ENCODE results near the gene SPRY1. TPM values are rescaled to one million over a fixed set of nuclear protein-coding genes. Genes with fewer than 3 reads are reported as not detected.

The SPRY1 gene
- total RNA-seq, 1 experiment from 2014 or later: 76.3 TPM

DNA sequence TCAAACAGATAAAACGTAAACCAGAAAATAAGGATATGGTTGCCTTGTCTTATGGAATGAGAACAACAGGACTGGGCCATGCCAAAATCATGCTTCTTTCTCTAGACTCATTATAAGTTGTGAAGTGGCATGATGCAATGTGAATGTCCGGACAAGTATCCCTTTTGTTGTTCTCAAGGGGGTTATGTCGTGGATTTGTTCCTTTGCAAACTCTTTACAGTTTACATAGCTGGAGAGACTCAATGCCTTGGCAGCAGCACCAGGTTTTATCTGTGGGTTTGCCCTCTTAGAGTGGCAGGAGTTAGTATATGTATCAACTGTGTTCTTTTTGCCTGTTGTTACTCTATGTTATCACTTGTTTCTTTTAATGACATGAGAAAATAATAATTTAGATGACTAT, 41.4 kb downstream of the SPRY1 start:
- no CpG with 5 or more reads among the region's 3 CpGs for WGBS (ENCODE audit: extremely low coverage, insufficient read length, low lambda C conversion rate)

More for the DNA sequence above, 41.4 kb downstream of the SPRY1 start:
- H2AFZ ChIP-seq (ENCODE audit: low read length): no peak overlapping the region
- H4K8ac ChIP-seq (replicated peaks; ENCODE audit: insufficient read length, low read depth, low read length): no peak overlapping the region
- no peak overlapping the region for H3K18ac ChIP-seq (ENCODE audit: insufficient read length, low read depth, low read length)
- no peak overlapping the region for H4K5ac ChIP-seq (ENCODE audit: insufficient read length, low read depth, low read length)
- H2BK20ac ChIP-seq (ENCODE audit: low read depth, low read length, poor library complexity, severe bottlenecking): no peak overlapping the region
- H3K9ac ChIP-seq (ENCODE audit: extremely low read depth, insufficient read length, low read length): no peak overlapping the region
- H3K4me3 Mint-ChIP-seq: no peak overlapping the region
- no peak overlapping the region for H2AK5ac ChIP-seq (ENCODE audit: insufficient read length, low read length)
- H2BK120ac ChIP-seq (ENCODE audit: low read depth, low read length, poor library complexity, severe bottlenecking): no peak overlapping the region
- no peak overlapping the region for H2BK12ac ChIP-seq (ENCODE audit: insufficient read length, low read depth, low read length)
- H3K27ac ChIP-seq (ENCODE audit: insufficient read length, low read depth, low read length): no peak overlapping the region
- H3K14ac ChIP-seq (ENCODE audit: insufficient read depth, low read length): no peak overlapping the region
- no peak for TF ChIP-seq CTCF (conservative IDR thresholded peaks at IDR 0.05)
- H2BK5ac ChIP-seq (ENCODE audit: insufficient read length, low read length): no peak overlapping the region
- no peak overlapping the region for H3K27ac Mint-ChIP-seq
- no peaks in the 10 kb centered on the region for H3K79me1 ChIP-seq (ENCODE audit: insufficient read depth, low read depth, low read length, poor library complexity, severe bottlenecking)
- H3K4me2 ChIP-seq (ENCODE audit: insufficient read depth, insufficient read length, low read length): no peak overlapping the region
- no peaks in the 10 kb centered on the region for H4K20me1 ChIP-seq (ENCODE audit: control insufficient read depth, insufficient read depth, insufficient read length)
- peaks cover 14 to 24% (median 21%) of the 10 kb centered on the region in 3 experiments for H3K36me3 Mint-ChIP-seq (ENCODE audit: insufficient read depth in 1 of 3, low read depth in 3 of 3)
- H3K79me2 ChIP-seq (ENCODE audit: insufficient read depth, low read length): no peaks in the 10 kb centered on the region
- H3T11ph ChIP-seq (ENCODE audit: low read length): no peak overlapping the region
- H3K4me1 Mint-ChIP-seq: peaks cover 3 to 8% of the 10 kb centered on the region in 2 experiments
- H2BK15ac ChIP-seq (ENCODE audit: low read depth, low read length): no peak overlapping the region
- peaks cover 4% of the 10 kb centered on the region for H3K23me2 ChIP-seq (ENCODE audit: insufficient read length, low read depth, low read length, poor library complexity, severe bottlenecking)
- no peaks in the 10 kb centered on the region; the same call in 1 of the 2 replicates for H3K27me3 Mint-ChIP-seq (ENCODE audit: low read depth)
- H3K23ac ChIP-seq (ENCODE audit: insufficient read length, low read depth, low read length): no peak overlapping the region
- H3K4ac ChIP-seq (ENCODE audit: low read depth, low read length): no peak overlapping the region
- no peaks in the 10 kb centered on the region for H3K27me3 ChIP-seq (ENCODE audit: insufficient read depth, low read length)
- no peak overlapping the region for H3K56ac ChIP-seq (ENCODE audit: insufficient read length, low read depth, low read length)
- peaks cover 20 to 24% of the 10 kb centered on the region in 2 experiments for H3K9me3 Mint-ChIP-seq
- H3K9me3 ChIP-seq (ENCODE audit: control insufficient read depth, low read depth, low read length): peaks cover 13% of the 10 kb centered on the region
- no peak for DNase-seq
- H3K4me1 ChIP-seq (ENCODE audit: insufficient read depth, low read length): no peaks in the 10 kb centered on the region
- no peak overlapping the region for H4K91ac ChIP-seq (ENCODE audit: insufficient read length, low read depth, low read length)

All from H9 (cell line).